ENCODE measurements around the gene C12orf54.

C12orf54 gene

DNA sequence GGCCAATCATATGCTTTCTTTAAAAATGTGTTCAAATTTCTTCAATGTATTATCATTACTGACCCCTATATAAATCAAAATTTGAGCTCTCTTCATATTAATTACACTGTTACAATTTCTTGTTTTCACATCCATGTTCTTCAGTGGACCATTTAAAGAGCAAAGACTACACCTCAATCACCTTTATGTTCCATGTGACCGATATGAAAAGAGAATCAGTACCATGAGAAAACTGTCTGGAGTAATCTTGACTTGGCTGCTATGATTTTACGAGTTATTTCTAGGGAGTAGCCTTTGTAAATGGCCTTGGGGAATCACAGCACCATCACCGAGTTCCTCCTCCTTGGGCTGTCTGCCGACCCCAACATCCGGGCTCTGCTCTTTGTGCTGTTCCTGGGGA is 43.0 kb downstream of the C12orf54 start, which contains the start of gene OR8S1:
Gene OR8S1, plus strand, starts transcription at position 301 of the 400 bp plus-strand sequence. Its CDS starts 0 bp downstream, at position 301.
- no peaks in the 10 kb centered on the region for H3K79me1 ChIP-seq (replicated peaks; ENCODE audit: low read length, poor library complexity, severe bottlenecking)
- 78% methylated on average over 5 of the region's 5 CpGs for WGBS

DNA sequence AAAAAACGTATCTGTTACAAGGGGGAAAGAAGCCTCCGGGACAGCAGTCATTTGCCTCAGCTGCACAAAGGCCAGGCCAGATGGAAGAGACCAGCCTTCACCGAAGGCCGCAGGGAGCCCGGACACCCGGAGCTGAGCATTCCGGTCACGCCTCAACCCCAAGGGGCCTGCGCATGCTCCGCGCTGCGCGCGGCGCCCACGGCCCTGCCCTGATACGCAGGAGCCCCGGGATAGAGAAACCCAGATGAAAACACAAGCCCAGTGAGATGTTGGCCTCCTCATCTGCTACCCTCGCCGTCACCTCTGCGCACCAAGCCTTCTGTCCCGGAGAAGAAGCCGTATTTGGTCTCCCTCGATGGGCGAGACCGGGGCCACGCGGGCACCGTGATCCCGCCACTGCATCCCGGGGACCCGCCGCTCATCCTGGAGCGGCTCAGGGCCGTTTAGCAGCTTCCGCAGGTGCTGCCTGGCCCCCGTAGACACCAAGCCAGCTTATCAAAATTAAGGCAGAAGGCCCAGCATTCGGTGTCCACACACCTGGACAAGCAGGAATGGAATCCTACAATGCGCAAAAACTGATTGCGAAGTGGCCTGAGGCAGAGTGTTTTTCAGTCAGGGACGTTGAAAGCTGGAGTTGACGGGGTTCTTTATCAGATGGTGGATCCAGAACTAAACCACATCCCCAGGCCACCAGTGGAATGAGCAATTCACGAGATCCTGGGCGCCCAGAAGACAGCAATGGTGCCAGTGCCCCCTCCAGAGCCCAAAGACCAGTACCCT is 45.8 kb downstream of the C12orf54 start:
- Histone ChIP-seq H2BK5ac (ENCODE audit: low read depth, low read length, poor library complexity, severe bottlenecking) (no peak overlapping the region), H3K79me1 (replicated peaks; ENCODE audit: low read length, poor library complexity, severe bottlenecking) (no peaks in the 10 kb centered on the region), H3K23ac (ENCODE audit: low read length in 2 of 2) (no peak overlapping the region), H3K14ac (ENCODE audit: low read length in 2 of 2) (no peak overlapping the region), H3K18ac (ENCODE audit: low read depth in 1 of 2, low read length in 2 of 2) (no peak overlapping the region), H4K8ac (ENCODE audit: low read length) (no peak overlapping the region), H3K27ac (ENCODE audit: low read length, poor library complexity, severe bottlenecking) (no peak overlapping the region), H3K4me1 (ENCODE audit: control insufficient read depth, insufficient read depth, low read depth, low read length) (no peaks in the 10 kb centered on the region), H2AK5ac (ENCODE audit: low read length, severe bottlenecking) (no peak overlapping the region), H3K4ac (ENCODE audit: low read depth in 1 of 2, low read length in 2 of 2) (no peak overlapping the region), H2BK12ac (ENCODE audit: low read length in 2 of 2) (no peak overlapping the region), H3K4me2 (ENCODE audit: low read length, poor library complexity, severe bottlenecking) (no peak overlapping the region), H3K9me3 (ENCODE audit: control insufficient read depth, low read length) (no peaks in the 10 kb centered on the region), H3K36me3 (ENCODE audit: control insufficient read depth in 1 of 2, insufficient read depth in 2 of 2, low read depth in 1 of 2, low read length in 2 of 2) (no peaks in the 10 kb centered on the region), H4K91ac (ENCODE audit: low read length) (no peak overlapping the region), H3K9ac (ENCODE audit: low read length) (no peak overlapping the region), H2BK120ac (ENCODE audit: low read depth, low read length) (no peak overlapping the region), H3K27me3 (ENCODE audit: control insufficient read depth in 1 of 2, insufficient read depth in 1 of 2, low read length in 2 of 2) (peaks cover 4 to 9% of the 10 kb centered on the region in 2 experiments), H2BK15ac (ENCODE audit: low read depth, poor library complexity, severe bottlenecking) (no peak overlapping the region), H3K4me3 (ENCODE audit: insufficient read depth in 1 of 2, low read depth in 1 of 2, low read length in 2 of 2) (no peak overlapping the region), H2AFZ (ENCODE audit: low read depth, low read length) (no peak overlapping the region)
- WGBS: 90% methylated on average over 42 of the region's 44 CpGs
- DNase-seq: no peak

More for the DNA sequence above, 43.0 kb downstream of the C12orf54 start, which contains the start of gene OR8S1:
- H3K14ac ChIP-seq (ENCODE audit: low read length in 2 of 2): no peak within 1 kb of the TSS
- H3K18ac ChIP-seq (ENCODE audit: low read depth in 1 of 2, low read length in 2 of 2): no peak within 1 kb of the TSS
- H3K27me3 ChIP-seq (ENCODE audit: control insufficient read depth in 1 of 2, insufficient read depth in 1 of 2, low read length in 2 of 2): peaks cover 4 to 6% of the 10 kb centered on the region in 2 experiments
- H4K8ac ChIP-seq (ENCODE audit: low read length): no peak within 1 kb of the TSS
- no peak within 1 kb of the TSS for H3K23ac ChIP-seq (ENCODE audit: low read length in 2 of 2)
- H3K4me1 ChIP-seq (ENCODE audit: control insufficient read depth, insufficient read depth, low read depth, low read length): no peaks in the 10 kb centered on the region
- no peak within 1 kb of the TSS for H2AK5ac ChIP-seq (ENCODE audit: low read length, severe bottlenecking)
- H3K9me3 ChIP-seq (ENCODE audit: control insufficient read depth, low read length): no peaks in the 10 kb centered on the region
- H3K4ac ChIP-seq (ENCODE audit: low read depth in 1 of 2, low read length in 2 of 2): no peak within 1 kb of the TSS
- no peak within 1 kb of the TSS for H2AFZ ChIP-seq (ENCODE audit: low read depth, low read length)
- no peak within 1 kb of the TSS for H3K9ac ChIP-seq (ENCODE audit: low read length)
- no peak within 1 kb of the TSS for H2BK15ac ChIP-seq (ENCODE audit: low read depth, poor library complexity, severe bottlenecking)
- H2BK12ac ChIP-seq (ENCODE audit: low read length in 2 of 2): no peak within 1 kb of the TSS
- no peak for DNase-seq
- no peak within 1 kb of the TSS for H3K4me3 ChIP-seq (ENCODE audit: insufficient read depth in 1 of 2, low read depth in 1 of 2, low read length in 2 of 2)
- no peak within 1 kb of the TSS for H2BK5ac ChIP-seq (ENCODE audit: low read depth, low read length, poor library complexity, severe bottlenecking)
- no peak within 1 kb of the TSS for H4K91ac ChIP-seq (ENCODE audit: low read length)
- no peak within 1 kb of the TSS for H3K4me2 ChIP-seq (ENCODE audit: low read length, poor library complexity, severe bottlenecking)
- no peak within 1 kb of the TSS for H2BK120ac ChIP-seq (ENCODE audit: low read depth, low read length)
- no peaks in the 10 kb centered on the region for H3K36me3 ChIP-seq (ENCODE audit: control insufficient read depth in 1 of 2, insufficient read depth in 2 of 2, low read depth in 1 of 2, low read length in 2 of 2)
- H3K27ac ChIP-seq (ENCODE audit: low read length, poor library complexity, severe bottlenecking): no peak within 1 kb of the TSS

- Histone ChIP-seq H2AK5ac (ENCODE audit: low read length, severe bottlenecking) (no peak overlapping the region), H3K4me2 (ENCODE audit: low read length, poor library complexity, severe bottlenecking) (no peak overlapping the region), H3K4ac (ENCODE audit: low read depth in 1 of 2, low read length in 2 of 2) (no peak overlapping the region), H2BK120ac (ENCODE audit: low read depth, low read length) (no peak overlapping the region), H3K4me1 (ENCODE audit: control insufficient read depth, insufficient read depth, low read depth, low read length) (no peaks in the 10 kb centered on the region), H3K27me3 (ENCODE audit: control insufficient read depth in 1 of 2, insufficient read depth in 1 of 2, low read length in 2 of 2) (peaks cover 0 to 3% of the 10 kb centered on the region in 2 experiments), H4K91ac (ENCODE audit: low read length) (no peak overlapping the region), H2AFZ (ENCODE audit: low read depth, low read length) (no peak overlapping the region), H3K79me1 (replicated peaks; ENCODE audit: low read length, poor library complexity, severe bottlenecking) (no peaks in the 10 kb centered on the region), H3K9ac (ENCODE audit: low read length) (no peak overlapping the region), H3K36me3 (ENCODE audit: control insufficient read depth in 1 of 2, insufficient read depth in 2 of 2, low read depth in 1 of 2, low read length in 2 of 2) (no peaks in the 10 kb centered on the region), H3K4me3 (ENCODE audit: insufficient read depth in 1 of 2, low read depth in 1 of 2, low read length in 2 of 2) (no peak overlapping the region), H2BK12ac (ENCODE audit: low read length in 2 of 2) (no peak overlapping the region), H4K8ac (ENCODE audit: low read length) (no peak overlapping the region), H3K9me3 (ENCODE audit: control insufficient read depth, low read length) (peaks cover 3% of the 10 kb centered on the region), H3K23ac (ENCODE audit: low read length in 2 of 2) (no peak overlapping the region), H3K27ac (ENCODE audit: low read length, poor library complexity, severe bottlenecking) (no peak overlapping the region), H2BK5ac (ENCODE audit: low read depth, low read length, poor library complexity, severe bottlenecking) (no peak overlapping the region), H3K18ac (ENCODE audit: low read depth in 1 of 2, low read length in 2 of 2) (no peak overlapping the region), H3K14ac (ENCODE audit: low read length in 2 of 2) (no peak overlapping the region), H2BK15ac (ENCODE audit: low read depth, poor library complexity, severe bottlenecking) (no peak overlapping the region)
- no peak for DNase-seq
Observed at GRCh38 chr12:48532601-48533000, 50.3 kb downstream of the C12orf54 start.

GRCh38 chr12:48536602-48537001 is 54.3 kb downstream of the C12orf54 start:
- H3K14ac ChIP-seq (ENCODE audit: low read length in 2 of 2): no peak overlapping the region
- 14% methylated on average over 1 of the region's 1 CpG for WGBS
- peaks cover 1 to 9% of the 10 kb centered on the region in 2 experiments for H3K27me3 ChIP-seq (ENCODE audit: control insufficient read depth in 1 of 2, insufficient read depth in 1 of 2, low read length in 2 of 2)
- no peak overlapping the region for H2AFZ ChIP-seq (ENCODE audit: low read depth, low read length)
- no peak overlapping the region for H2BK15ac ChIP-seq (ENCODE audit: low read depth, poor library complexity, severe bottlenecking)
- H2BK12ac ChIP-seq (ENCODE audit: low read length in 2 of 2): no peak overlapping the region
- no peak overlapping the region for H4K8ac ChIP-seq (ENCODE audit: low read length)
- no peak overlapping the region for H3K18ac ChIP-seq (ENCODE audit: low read depth in 1 of 2, low read length in 2 of 2)
- H3K9me3 ChIP-seq (ENCODE audit: control insufficient read depth, low read length): peaks cover 3% of the 10 kb centered on the region
- H2BK120ac ChIP-seq (ENCODE audit: low read depth, low read length): no peak overlapping the region
- no peak overlapping the region for H2BK5ac ChIP-seq (ENCODE audit: low read depth, low read length, poor library complexity, severe bottlenecking)
- no peak overlapping the region for H3K27ac ChIP-seq (ENCODE audit: low read length, poor library complexity, severe bottlenecking)
- no peaks in the 10 kb centered on the region for H3K4me1 ChIP-seq (ENCODE audit: control insufficient read depth, insufficient read depth, low read depth, low read length)
- no peak overlapping the region for H2AK5ac ChIP-seq (ENCODE audit: low read length, severe bottlenecking)
- H3K4ac ChIP-seq (ENCODE audit: low read depth in 1 of 2, low read length in 2 of 2): no peak overlapping the region
- no peak overlapping the region for H3K23ac ChIP-seq (ENCODE audit: low read length in 2 of 2)
- H3K36me3 ChIP-seq (ENCODE audit: control insufficient read depth in 1 of 2, insufficient read depth in 2 of 2, low read depth in 1 of 2, low read length in 2 of 2): no peaks in the 10 kb centered on the region
- no peak overlapping the region for H3K4me2 ChIP-seq (ENCODE audit: low read length, poor library complexity, severe bottlenecking)
- DNase-seq: no peak
- no peak overlapping the region for H3K9ac ChIP-seq (ENCODE audit: low read length)
- H3K4me3 ChIP-seq (ENCODE audit: insufficient read depth in 1 of 2, low read depth in 1 of 2, low read length in 2 of 2): no peak overlapping the region
- H4K91ac ChIP-seq (ENCODE audit: low read length): no peak overlapping the region
- H3K79me1 ChIP-seq (replicated peaks; ENCODE audit: low read length, poor library complexity, severe bottlenecking): no peaks in the 10 kb centered on the region
